Prostate gland (tissue), 2 donors: ENCODE data around the gene TPCN1. TPM values are rescaled to one million over a fixed set of nuclear protein-coding genes. Genes with fewer than 3 reads are reported as not detected.

Experiments
- DNase-seq: peaks from one replicate; pipeline ENCODE4 v3.0.0-alpha.2; 2019; ENCODE audit warnings: low spot score
- H3K27ac ChIP-seq, 2 donors: fragments of 200-600 bp; sonication (generic); 2 replicates each; pipeline ENCODE4 v1.5.1; 2017 to 2019
- H3K27me3 ChIP-seq: fragments of 200-600 bp; sonication (generic); replicated peaks from 2 replicates; pipeline ENCODE4 v1.5.1; 2019; ENCODE audit not compliant: insufficient read depth
- H3K36me3 ChIP-seq, 2 donors: fragments of 200-600 bp; sonication (generic); 1 replicate in 1 of 2; 2 replicates in 1 of 2; pipeline versions ENCODE4 v1.5.1 to v1.8.1; 2017 to 2019
- H3K4me1 ChIP-seq: fragments of 200-600 bp; sonication (generic); replicated peaks from 2 replicates; pipeline ENCODE4 v1.5.1; 2019
- H3K4me3 ChIP-seq, 2 donors: fragments of 200-600 bp; sonication (generic); 2 replicates each; pipeline ENCODE4 v1.5.1; 2017 to 2019
- H3K9me3 ChIP-seq: fragments of 200-600 bp; sonication (generic); 2 replicates; pipeline ENCODE4 v1.5.1; 2017
- CTCF ChIP-seq, 4 experiments: fragments of 200-600 bp in 2 of 4; fragments of 450-650 bp in 2 of 4; sonication (generic) in 2 of 4; IDR thresholded peaks; 1 replicate in 3 of 4; 2 replicates in 1 of 4; pipeline ENCODE4 v1.5.1; 2016 to 2019; ENCODE audit warnings: antibody characterized with exemption in 4 of 4, mild to moderate bottlenecking in 2 of 4, moderate library complexity in 2 of 4
- POLR2A ChIP-seq: fragments of 450-650 bp; IDR thresholded peaks from one replicate; pipeline ENCODE4 v1.6.1; 2016; ENCODE audit warnings: antibody characterized with exemption, mild to moderate bottlenecking
- POLR2AphosphoS5 ChIP-seq: sonication (generic); formaldehyde crosslinking; IDR thresholded peaks from one replicate; pipeline ENCODE4 v1.6.1; 2017; ENCODE audit warnings: antibody characterized with exemption
- WGBS: methylation state at CpG from one replicate; pipeline ENCODE4 v1.1.5; 2018; 5-methylcytosine and 5-hydroxymethylcytosine counted together
- intact Hi-C: fragments of 100-400 bp; cut with DNase I; formaldehyde crosslinking; loops from one replicate; pipeline ENCODE4 v1.14.2; 2022
- microRNA-seq: library from miRNA; unstranded; fragments of <30 nt; microRNA quantifications from one replicate; pipeline ENCODE4, GENCODE V29; 2016
- small RNA-seq, 2 donors: library from RNA; depleted of rRNA; stranded (forward); fragments of <200 nt; gene quantifications; one replicate each; pipeline ENCODE3, GENCODE V24; 2016
- total RNA-seq, 2 donors: library from RNA; depleted of rRNA; stranded (reverse); fragments of >200 nt; gene quantifications; one replicate each; pipeline ENCODE4 v1.1.0, GENCODE V29; 2016

Gene TPCN1
- total RNA-seq, 2 donors from 2014 or later, result 52.6 to 65.3 TPM

- Histone ChIP-seq H3K27ac (no peak overlapping the region), H3K27me3 (no peaks in the 10 kb centered on the region), H3K4me1 (no peaks in the 10 kb centered on the region), H3K36me3 (no peaks in the 10 kb centered on the region), H3K9me3 (no peaks in the 10 kb centered on the region), H3K4me3 (no peak overlapping the region)
- TF ChIP-seq POLR2AphosphoS5, result no peak
- no peak for TF ChIP-seq POLR2A
- no peak for TF ChIP-seq CTCF (IDR thresholded peaks at IDR 0.05)
- DNase-seq, result no peak
- intact Hi-C loops, result no loop called here
- 89% methylated on average over 5 of the region's 5 CpGs for WGBS
These were observed 125.1 kb downstream of the TPCN1 start for GRCh38 chr12:113346353-113346752.

- Histone ChIP-seq H3K4me3 (no peak overlapping the region), H3K27me3 (no peaks in the 10 kb centered on the region), H3K36me3 (no peaks in the 10 kb centered on the region), H3K4me1 (no peaks in the 10 kb centered on the region), H3K9me3 (no peaks in the 10 kb centered on the region), H3K27ac (no peak overlapping the region)
- no peak for DNase-seq
- TF ChIP-seq POLR2AphosphoS5, result no peak
- TF ChIP-seq CTCF (IDR thresholded peaks at IDR 0.05), result no peak
- TF ChIP-seq POLR2A, result no peak
- WGBS, result 92% methylated on average over 3 of the region's 3 CpGs
- intact Hi-C loops, result no loop called here
These were observed 125.8 kb downstream of the TPCN1 start for GRCh38 chr12:113347107-113347506.

GRCh38 chr12:113347892-113348291, 126.6 kb downstream of the TPCN1 start:
- Histone ChIP-seq H3K27me3 (no peaks in the 10 kb centered on the region), H3K36me3 (no peaks in the 10 kb centered on the region), H3K4me1 (no peaks in the 10 kb centered on the region), H3K4me3 (no peak overlapping the region), H3K9me3 (no peaks in the 10 kb centered on the region), H3K27ac (no peak overlapping the region)
- no peak for TF ChIP-seq CTCF (IDR thresholded peaks at IDR 0.05)
- 64% methylated on average over 2 of the region's 2 CpGs for WGBS
- no peak for DNase-seq
- intact Hi-C loops, result no loop called here

Small RNAs within 50 kb of the gene (microRNA-seq; reads per million reads assigned to microRNA genes)
- not detected for gene MIR6762

Small RNAs within 50 kb of the gene (small RNA-seq; reads per million reads assigned to genes)
- gene MIR6762 (0 to 0.10 reads per million in 2 donors), gene RF00019 (0 reads per million in 2 donors)

Other genes with a start within 250 kb of the TPCN1 start
- 10 to 100 TPM in 1 of 2 donors, 1 to 10 TPM in 1; 9.7 to 12.4 TPM for gene OAS2, start 242.9 kb upstream of the TPCN1 start, total RNA-seq
- gene DTX1, start 164.7 kb upstream of the TPCN1 start, total RNA-seq, result 10 to 100 TPM in 1 of 2 donors, 1 to 10 TPM in 1; 2.6 to 21.2 TPM
- gene RASAL1, start 85.7 kb upstream of the TPCN1 start, total RNA-seq, result 1 to 10 TPM; 1.6 to 9.9 TPM
- under 1 TPM in 1 of 2 donors, not detected in 1; 0.57 TPM for gene CFAP73, start 71.7 kb upstream of the TPCN1 start, total RNA-seq
- gene DDX54, start 36.0 kb upstream of the TPCN1 start, total RNA-seq, result 100 to 1,000 TPM in 1 of 2 donors, 10 to 100 TPM in 1; 66.3 to 119 TPM
- gene RITA1, start 35.7 kb upstream of the TPCN1 start, total RNA-seq, result 10 to 100 TPM; 29.0 to 39.7 TPM
- gene SLC8B1, start 113.6 kb downstream of the TPCN1 start, total RNA-seq, result 10 to 100 TPM; 23.1 to 94.7 TPM
- gene PLBD2, start 137.1 kb downstream of the TPCN1 start, total RNA-seq, result 100 to 1,000 TPM in 1 of 2 donors, 10 to 100 TPM in 1; 48.2 to 114 TPM
- under 1 TPM; 0.50 to 0.80 TPM for gene SDS, start 182.4 kb downstream of the TPCN1 start, total RNA-seq
- 1 to 10 TPM; 6.2 to 8.5 TPM for gene SDSL, start 200.9 kb downstream of the TPCN1 start, total RNA-seq